ENCODE measurements around the gene ALK. TPM values are rescaled to one million over a fixed set of nuclear protein-coding genes. Genes with fewer than 3 reads are reported as not detected.
"Not testable (repeated sequence)": the region's sequence is repeated elsewhere in the genome, so short reads cannot be mapped to it uniquely, and the experiment has no call there.

The ALK gene
- total RNA-seq, 1 donor from 2014 or later: not detected

GRCh38 chr2:29837925-29838324, 83.5 kb downstream of the ALK start:
- peaks cover 12% of the 10 kb centered on the region for H3K9me3 Mint-ChIP-seq (ENCODE audit: low read depth)
- no peak for DNase-seq (ENCODE audit: low spot score, unreplicated experiment)
- no peak for TF ChIP-seq CTCF (IDR thresholded peaks at IDR 0.05; ENCODE audit: unreplicated experiment)
- no peaks in the 10 kb centered on the region for H3K4me1 Mint-ChIP-seq (ENCODE audit: low read depth)
- H3K36me3 Mint-ChIP-seq (ENCODE audit: insufficient read depth): no peaks in the 10 kb centered on the region
- no peak overlapping the region for H3K27ac Mint-ChIP-seq
- H3K27me3 Mint-ChIP-seq: peaks cover 24% of the 10 kb centered on the region
- H3K4me3 Mint-ChIP-seq (ENCODE audit: low read depth): no peak overlapping the region

- H3K4me3 Mint-ChIP-seq (ENCODE audit: low read depth): no peak overlapping the region
- H3K27ac Mint-ChIP-seq: no peak overlapping the region
- H3K9me3 Mint-ChIP-seq (ENCODE audit: low read depth): peaks cover 12% of the 10 kb centered on the region
- no peaks in the 10 kb centered on the region for H3K36me3 Mint-ChIP-seq (ENCODE audit: insufficient read depth)
- no peaks in the 10 kb centered on the region for H3K4me1 Mint-ChIP-seq (ENCODE audit: low read depth)
- TF ChIP-seq CTCF (IDR thresholded peaks at IDR 0.05; ENCODE audit: unreplicated experiment): no peak
- no peak for DNase-seq (ENCODE audit: low spot score, unreplicated experiment)
- peaks cover 29% of the 10 kb centered on the region for H3K27me3 Mint-ChIP-seq
Measured at GRCh38 chr2:29834624-29835023, 86.8 kb downstream of the ALK start.

- H3K27ac Mint-ChIP-seq: no peak overlapping the region
- peaks cover 29% of the 10 kb centered on the region for H3K27me3 Mint-ChIP-seq
- no peak for DNase-seq (ENCODE audit: low spot score, unreplicated experiment)
- H3K9me3 Mint-ChIP-seq (ENCODE audit: low read depth): peaks cover 12% of the 10 kb centered on the region
- H3K4me1 Mint-ChIP-seq (ENCODE audit: low read depth): no peaks in the 10 kb centered on the region
- no peaks in the 10 kb centered on the region for H3K36me3 Mint-ChIP-seq (ENCODE audit: insufficient read depth)
- H3K4me3 Mint-ChIP-seq (ENCODE audit: low read depth): no peak overlapping the region
- TF ChIP-seq CTCF (IDR thresholded peaks at IDR 0.05; ENCODE audit: unreplicated experiment): no peak
Measured at GRCh38 chr2:29834036-29834540, 87.3 kb downstream of the ALK start.

- DNase-seq (ENCODE audit: low spot score, unreplicated experiment): no peak
- Mint-ChIP-seq H3K27me3 (peaks cover 29% of the 10 kb centered on the region), H3K4me1 (ENCODE audit: low read depth) (no peaks in the 10 kb centered on the region), H3K9me3 (ENCODE audit: low read depth) (peaks cover 4% of the 10 kb centered on the region), H3K4me3 (ENCODE audit: low read depth) (no peak overlapping the region), H3K36me3 (ENCODE audit: insufficient read depth) (no peaks in the 10 kb centered on the region), H3K27ac (no peak overlapping the region)
- no peak for TF ChIP-seq CTCF (IDR thresholded peaks at IDR 0.05; ENCODE audit: unreplicated experiment)
Measured at GRCh38 chr2:29831560-29831959, 89.8 kb downstream of the ALK start.

- H3K4me3 Mint-ChIP-seq (ENCODE audit: low read depth): no peak overlapping the region
- DNase-seq (ENCODE audit: low spot score, unreplicated experiment): no peak
- TF ChIP-seq CTCF (IDR thresholded peaks at IDR 0.05; ENCODE audit: unreplicated experiment): no peak
- H3K9me3 Mint-ChIP-seq (ENCODE audit: low read depth): peaks cover 4% of the 10 kb centered on the region
- H3K27ac Mint-ChIP-seq: no peak overlapping the region
- H3K36me3 Mint-ChIP-seq (ENCODE audit: insufficient read depth): no peaks in the 10 kb centered on the region
- H3K27me3 Mint-ChIP-seq: peaks cover 29% of the 10 kb centered on the region
- H3K4me1 Mint-ChIP-seq (ENCODE audit: low read depth): no peaks in the 10 kb centered on the region
Measured at GRCh38 chr2:29829841-29830240, 91.5 kb downstream of the ALK start.

GRCh38 chr2:29824145-29824544, 97.2 kb downstream of the ALK start:
- not testable (repeated sequence) for H3K27me3 Mint-ChIP-seq; H3K36me3 Mint-ChIP-seq (ENCODE audit: insufficient read depth); DNase-seq (ENCODE audit: low spot score, unreplicated experiment); H3K27ac Mint-ChIP-seq; H3K4me1 Mint-ChIP-seq (ENCODE audit: low read depth); H3K4me3 Mint-ChIP-seq (ENCODE audit: low read depth)
- peaks cover 14% of the 10 kb centered on the region for H3K9me3 Mint-ChIP-seq (ENCODE audit: low read depth)
